HEK293 (cell line): Measurements from ENCODE around the gene LRRC27.

Experiments
- CTCF ChIA-PET: fragments of 350-600 bp; formaldehyde crosslinking; extraction: SDS; loops from one replicate; lab custom pipeline; 2021; ENCODE audit warnings: antibody characterized with exemption; lab: Yijun Ruan, JAX
- POLR2A ChIA-PET: fragments of 300-600 bp; formaldehyde crosslinking; extraction: SDS; loops from one replicate; lab custom pipeline; 2020; ENCODE audit warnings: antibody characterized with exemption, inconsistent platforms; lab: Yijun Ruan, JAX
- H3K27ac ChIP-seq: fragments of 200-500 bp; sonication (Bioruptor generic); 2 replicates; pipeline ENCODE4 v1.5.1; 2014; ENCODE audit warnings: low read depth, low read length, control low read depth, inconsistent platforms; ENCODE audit errors: extremely low read depth
- H3K36me3 ChIP-seq, 2 experiments: fragments of 200-500 bp in 1 of 2; sonication (Bioruptor generic) in 1 of 2; 1 replicate in 1 of 2; 2 replicates in 1 of 2; pipeline ENCODE4 v1.5.1; 2014 to 2017; ENCODE audit warnings: inconsistent platforms in 2 of 2, low read length in 2 of 2; ENCODE audit not compliant: control insufficient read depth in 2 of 2, insufficient read depth in 1 of 2
- H3K4me1 ChIP-seq: fragments of 200-500 bp; sonication (Bioruptor generic); 2 replicates; pipeline ENCODE4 v1.5.1; 2014; ENCODE audit warnings: mild to moderate bottlenecking, low read length, inconsistent platforms; ENCODE audit not compliant: control insufficient read depth, insufficient read depth
- H3K4me3 ChIP-seq: 2 replicates; pipeline ENCODE4 v1.5.1; 2011; ENCODE audit warnings: low read depth, mild to moderate bottlenecking, control low read depth, low read length, moderate library complexity
- H3K9me3 ChIP-seq: fragments of 200-500 bp; sonication (Bioruptor generic); 2 replicates; pipeline ENCODE4 v1.5.1; 2014; ENCODE audit warnings: low read depth, low read length, inconsistent platforms; ENCODE audit not compliant: control insufficient read depth, insufficient read depth
- GLIS1 ChIP-seq: fragments of 450-650 bp; formaldehyde crosslinking; IDR thresholded peaks from 2 replicates; pipeline ENCODE4 v1.5.1; 2016; ENCODE audit warnings: missing biosample characterization, missing genetic modification characterization
- GLIS2 ChIP-seq: fragments of 450-650 bp; formaldehyde crosslinking; IDR thresholded peaks from 2 replicates; pipeline ENCODE4 v1.5.1; 2016; ENCODE audit warnings: missing biosample characterization, missing genetic modification characterization
- KLF9 ChIP-seq: fragments of 450-650 bp; formaldehyde crosslinking; IDR thresholded peaks from 2 replicates; pipeline ENCODE4 v1.5.1; 2016; ENCODE audit warnings: missing biosample characterization, missing genetic modification characterization, low read depth
- OSR2 ChIP-seq: fragments of 450-650 bp; formaldehyde crosslinking; IDR thresholded peaks from 2 replicates; pipeline ENCODE4 v1.5.1; 2016; ENCODE audit warnings: missing biosample characterization, missing genetic modification characterization
- SCRT2 ChIP-seq: fragments of 450-650 bp; formaldehyde crosslinking; IDR thresholded peaks from 2 replicates; pipeline ENCODE4 v1.5.1; 2016; ENCODE audit warnings: missing biosample characterization, missing genetic modification characterization
- SP7 ChIP-seq: fragments of 450-650 bp; formaldehyde crosslinking; IDR thresholded peaks from 2 replicates; pipeline ENCODE4 v1.5.1; 2016; ENCODE audit warnings: missing biosample characterization, missing genetic modification characterization
- ZBTB17 ChIP-seq: fragments of 450-650 bp; formaldehyde crosslinking; IDR thresholded peaks from 2 replicates; pipeline ENCODE4 v1.5.1; 2016; ENCODE audit warnings: missing biosample characterization, missing genetic modification characterization
- ZBTB8A ChIP-seq: fragments of 450-650 bp; formaldehyde crosslinking; IDR thresholded peaks from 2 replicates; pipeline ENCODE4 v1.5.1; 2016; ENCODE audit warnings: missing biosample characterization, missing genetic modification characterization
- ZFHX2 ChIP-seq: fragments of 450-650 bp; formaldehyde crosslinking; conservative IDR thresholded peaks from 2 replicates; pipeline ENCODE4 v1.5.1; 2016; ENCODE audit warnings: missing biosample characterization, missing genetic modification characterization
- ZIC2 ChIP-seq: fragments of 450-650 bp; formaldehyde crosslinking; IDR thresholded peaks from 2 replicates; pipeline ENCODE4 v1.5.1; 2016; ENCODE audit warnings: missing biosample characterization, missing genetic modification characterization
- ZNF335 ChIP-seq: fragments of 450-650 bp; formaldehyde crosslinking; conservative IDR thresholded peaks from 2 replicates; pipeline ENCODE4 v1.5.1; 2016; ENCODE audit warnings: missing biosample characterization, missing genetic modification characterization
- ZNF391 ChIP-seq: fragments of 450-650 bp; formaldehyde crosslinking; IDR thresholded peaks from 2 replicates; pipeline ENCODE4 v1.5.1; 2016; ENCODE audit warnings: low read depth, missing biosample characterization, missing genetic modification characterization, borderline replicate concordance
- ZNF423 ChIP-seq: fragments of 450-650 bp; formaldehyde crosslinking; IDR thresholded peaks from 2 replicates; pipeline ENCODE4 v1.5.1; 2016; ENCODE audit warnings: missing biosample characterization, missing genetic modification characterization
- ZNF510 ChIP-seq: fragments of 450-650 bp; formaldehyde crosslinking; IDR thresholded peaks from 2 replicates; pipeline ENCODE4 v1.5.1; 2018; ENCODE audit warnings: mild to moderate bottlenecking, missing genetic modification characterization, missing biosample characterization; ENCODE audit not compliant: insufficient replicate concordance
- ZNF600 ChIP-seq: fragments of 450-650 bp; formaldehyde crosslinking; IDR thresholded peaks from 2 replicates; pipeline ENCODE4 v1.5.1; 2016; ENCODE audit warnings: missing biosample characterization, missing genetic modification characterization
- TF ChIP-seq, protein P1 (sequence below): fragments of 450-650 bp; formaldehyde crosslinking; IDR thresholded peaks from 2 replicates; pipeline ENCODE4 v1.5.1; 2016; ENCODE audit warnings: missing biosample characterization, missing genetic modification characterization
- TF ChIP-seq, protein P2 (sequence below): fragments of 450-650 bp; formaldehyde crosslinking; IDR thresholded peaks from 2 replicates; pipeline ENCODE4 v1.5.1; 2017; ENCODE audit warnings: missing biosample characterization, mild to moderate bottlenecking, missing genetic modification characterization, moderate library complexity
- TF ChIP-seq, protein P3 (sequence below): fragments of 450-650 bp; formaldehyde crosslinking; IDR thresholded peaks from 2 replicates; pipeline ENCODE4 v1.5.1; 2016; ENCODE audit warnings: missing biosample characterization, missing genetic modification characterization
- TF ChIP-seq, protein P4 (sequence below): fragments of 450-650 bp; formaldehyde crosslinking; IDR thresholded peaks from 2 replicates; pipeline ENCODE4 v1.5.1; 2016; ENCODE audit warnings: missing biosample characterization, missing genetic modification characterization

LRRC27 gene

DNA sequence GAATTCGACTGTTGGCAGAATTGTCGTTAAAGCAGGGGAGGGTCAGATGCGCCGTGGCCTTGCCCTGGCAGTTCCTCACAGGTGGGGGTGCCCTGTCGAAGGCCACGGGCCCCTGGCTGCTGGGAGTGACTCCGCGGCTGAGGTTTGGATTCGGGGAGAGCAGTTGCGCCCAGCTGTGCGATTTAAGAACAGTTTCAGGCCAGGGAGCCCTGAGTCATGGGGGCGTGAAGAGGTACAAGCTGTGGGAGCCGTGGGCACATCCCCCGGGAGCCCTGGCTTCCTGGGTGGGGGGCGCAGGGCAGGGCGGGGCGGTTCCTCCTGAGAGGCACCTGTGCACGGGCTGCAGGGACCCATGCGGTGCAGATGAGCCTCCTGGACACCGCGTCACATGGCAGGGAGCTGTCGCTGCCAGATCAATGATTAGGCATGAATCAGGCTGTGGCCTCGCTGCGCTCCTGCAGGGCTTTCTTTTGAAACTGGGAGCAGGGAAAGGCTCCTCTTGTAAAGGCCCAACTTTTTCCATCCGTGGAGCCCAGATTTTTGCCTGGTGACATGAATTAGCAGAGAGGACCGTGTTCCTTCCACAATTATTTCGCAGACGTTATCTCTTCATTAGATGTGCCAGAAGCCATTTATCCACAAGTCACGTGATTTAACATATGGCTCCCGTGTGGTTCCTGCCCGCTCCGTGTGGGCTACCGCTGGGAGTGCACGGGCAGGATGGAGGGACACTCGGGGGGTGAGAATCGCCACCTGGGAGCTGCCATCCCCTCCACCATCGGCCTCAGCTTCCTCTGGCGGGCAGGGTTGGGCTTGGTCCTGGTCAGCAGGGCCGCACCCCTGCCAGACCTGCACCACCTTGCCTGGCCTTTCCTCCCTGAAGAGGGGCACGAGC, 65.9 kb downstream of the LRRC27 start (continued):
- TF ChIP-seq, protein P1, sequence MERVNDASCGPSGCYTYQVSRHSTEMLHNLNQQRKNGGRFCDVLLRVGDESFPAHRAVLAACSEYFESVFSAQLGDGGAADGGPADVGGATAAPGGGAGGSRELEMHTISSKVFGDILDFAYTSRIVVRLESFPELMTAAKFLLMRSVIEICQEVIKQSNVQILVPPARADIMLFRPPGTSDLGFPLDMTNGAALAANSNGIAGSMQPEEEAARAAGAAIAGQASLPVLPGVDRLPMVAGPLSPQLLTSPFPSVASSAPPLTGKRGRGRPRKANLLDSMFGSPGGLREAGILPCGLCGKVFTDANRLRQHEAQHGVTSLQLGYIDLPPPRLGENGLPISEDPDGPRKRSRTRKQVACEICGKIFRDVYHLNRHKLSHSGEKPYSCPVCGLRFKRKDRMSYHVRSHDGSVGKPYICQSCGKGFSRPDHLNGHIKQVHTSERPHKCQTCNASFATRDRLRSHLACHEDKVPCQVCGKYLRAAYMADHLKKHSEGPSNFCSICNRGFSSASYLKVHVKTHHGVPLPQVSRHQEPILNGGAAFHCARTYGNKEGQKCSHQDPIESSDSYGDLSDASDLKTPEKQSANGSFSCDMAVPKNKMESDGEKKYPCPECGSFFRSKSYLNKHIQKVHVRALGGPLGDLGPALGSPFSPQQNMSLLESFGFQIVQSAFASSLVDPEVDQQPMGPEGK (tag by site-specific recombination) = peak; percentile 75
- TF ChIP-seq, protein P2, sequence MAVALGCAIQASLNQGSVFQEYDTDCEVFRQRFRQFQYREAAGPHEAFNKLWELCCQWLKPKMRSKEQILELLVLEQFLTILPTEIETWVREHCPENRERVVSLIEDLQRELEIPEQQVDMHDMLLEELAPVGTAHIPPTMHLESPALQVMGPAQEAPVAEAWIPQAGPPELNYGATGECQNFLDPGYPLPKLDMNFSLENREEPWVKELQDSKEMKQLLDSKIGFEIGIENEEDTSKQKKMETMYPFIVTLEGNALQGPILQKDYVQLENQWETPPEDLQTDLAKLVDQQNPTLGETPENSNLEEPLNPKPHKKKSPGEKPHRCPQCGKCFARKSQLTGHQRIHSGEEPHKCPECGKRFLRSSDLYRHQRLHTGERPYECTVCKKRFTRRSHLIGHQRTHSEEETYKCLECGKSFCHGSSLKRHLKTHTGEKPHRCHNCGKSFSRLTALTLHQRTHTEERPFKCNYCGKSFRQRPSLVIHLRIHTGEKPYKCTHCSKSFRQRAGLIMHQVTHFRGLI (tag by site-specific recombination) = peak; percentile 26; the same call in 1 of the 2 replicates
- TF ChIP-seq KLF9 (tag by site-specific recombination) = peak; percentile 22; the same call in 1 of the 2 replicates
- TF ChIP-seq, protein P3, sequence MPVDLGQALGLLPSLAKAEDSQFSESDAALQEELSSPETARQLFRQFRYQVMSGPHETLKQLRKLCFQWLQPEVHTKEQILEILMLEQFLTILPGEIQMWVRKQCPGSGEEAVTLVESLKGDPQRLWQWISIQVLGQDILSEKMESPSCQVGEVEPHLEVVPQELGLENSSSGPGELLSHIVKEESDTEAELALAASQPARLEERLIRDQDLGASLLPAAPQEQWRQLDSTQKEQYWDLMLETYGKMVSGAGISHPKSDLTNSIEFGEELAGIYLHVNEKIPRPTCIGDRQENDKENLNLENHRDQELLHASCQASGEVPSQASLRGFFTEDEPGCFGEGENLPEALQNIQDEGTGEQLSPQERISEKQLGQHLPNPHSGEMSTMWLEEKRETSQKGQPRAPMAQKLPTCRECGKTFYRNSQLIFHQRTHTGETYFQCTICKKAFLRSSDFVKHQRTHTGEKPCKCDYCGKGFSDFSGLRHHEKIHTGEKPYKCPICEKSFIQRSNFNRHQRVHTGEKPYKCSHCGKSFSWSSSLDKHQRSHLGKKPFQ (tag by site-specific recombination) = no peak
- TF ChIP-seq, protein P4, sequence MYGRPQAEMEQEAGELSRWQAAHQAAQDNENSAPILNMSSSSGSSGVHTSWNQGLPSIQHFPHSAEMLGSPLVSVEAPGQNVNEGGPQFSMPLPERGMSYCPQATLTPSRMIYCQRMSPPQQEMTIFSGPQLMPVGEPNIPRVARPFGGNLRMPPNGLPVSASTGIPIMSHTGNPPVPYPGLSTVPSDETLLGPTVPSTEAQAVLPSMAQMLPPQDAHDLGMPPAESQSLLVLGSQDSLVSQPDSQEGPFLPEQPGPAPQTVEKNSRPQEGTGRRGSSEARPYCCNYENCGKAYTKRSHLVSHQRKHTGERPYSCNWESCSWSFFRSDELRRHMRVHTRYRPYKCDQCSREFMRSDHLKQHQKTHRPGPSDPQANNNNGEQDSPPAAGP = peak; percentile 54; the same call in 1 of the 2 replicates
- 0 out of 2 replicates have a peak, but pooled peaks have one; percentile 14 for TF ChIP-seq SP7 (tag by site-specific recombination)
- 0 out of 2 replicates have a peak, but pooled peaks have one; percentile 33 for TF ChIP-seq SCRT2
- peak; percentile 58 for TF ChIP-seq ZNF335 (tag by site-specific recombination)
- TF ChIP-seq ZBTB17 (tag by site-specific recombination) = peak; percentile 76; the same call in 1 of the 2 replicates
- TF ChIP-seq GLIS2 (tag by site-specific recombination) = peak; percentile 62
- no peak for TF ChIP-seq ZNF391 (tag by site-specific recombination)
- TF ChIP-seq ZBTB8A (tag by site-specific recombination) = peak; percentile 71
- TF ChIP-seq ZIC2 = peak; percentile 99
- TF ChIP-seq ZNF423 = peak; percentile 55; the same call in 1 of the 2 replicates
- TF ChIP-seq ZNF510 (tag by site-specific recombination) = no peak
- peak; percentile 35; the same call in 1 of the 2 replicates for TF ChIP-seq ZNF600 (tag by site-specific recombination)
- TF ChIP-seq GLIS1 (tag by site-specific recombination) = peak; percentile 98
- TF ChIP-seq, all 188 proteins: peak for 21

DNA sequence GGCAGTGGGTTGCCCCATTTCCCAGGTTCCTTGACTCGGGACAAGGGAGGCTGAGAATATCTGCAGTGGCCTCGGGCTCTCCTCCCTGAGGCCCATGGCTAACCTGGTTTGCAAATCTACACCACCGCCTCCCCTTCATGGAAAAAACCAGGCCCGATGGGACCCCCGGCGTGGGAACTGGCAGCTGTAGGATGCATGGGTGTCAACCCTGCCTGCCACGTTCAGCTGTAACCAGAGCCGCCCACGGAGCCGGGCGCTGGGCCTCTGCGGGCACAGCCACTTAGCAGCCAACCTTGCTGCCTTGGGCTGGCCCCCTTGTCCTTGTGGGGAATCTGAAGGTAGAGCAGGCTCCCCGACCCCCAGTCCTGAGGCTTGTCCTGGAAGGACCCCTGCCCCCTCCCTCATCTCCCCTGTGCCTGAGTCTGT, 66.6 kb downstream of the LRRC27 start:
- CTCF ChIA-PET = no interaction called here
- H3K27ac ChIP-seq = no peak overlapping the region

More for the DNA sequence above, 66.6 kb downstream of the LRRC27 start:
- POLR2A ChIA-PET = no interaction called here
- no peaks in the 10 kb centered on the region for H3K36me3 ChIP-seq
- H3K4me3 ChIP-seq = no peak overlapping the region
- TF ChIP-seq ZFHX2 (peak; percentile 21; the same call in 1 of the 2 replicates), OSR2 (tag by site-specific recombination) (no peak)
- no peaks in the 10 kb centered on the region; the same call in 1 of the 2 replicates for H3K4me1 ChIP-seq
- no peaks in the 10 kb centered on the region for H3K9me3 ChIP-seq
